Epithelial cell of alveolus of lung (primary cell): ENCODE measurements around the gene MLPH. TPM values are rescaled to one million over a fixed set of nuclear protein-coding genes. Genes with fewer than 3 reads are reported as not detected.

Source experiments
- total RNA-seq: library from RNA; depleted of rRNA; stranded (reverse); fragments of >200 nt; gene quantifications from 2 replicates; pipeline ENCODE4 v1.2.1, GENCODE V29; 2015

MLPH gene, protein sequence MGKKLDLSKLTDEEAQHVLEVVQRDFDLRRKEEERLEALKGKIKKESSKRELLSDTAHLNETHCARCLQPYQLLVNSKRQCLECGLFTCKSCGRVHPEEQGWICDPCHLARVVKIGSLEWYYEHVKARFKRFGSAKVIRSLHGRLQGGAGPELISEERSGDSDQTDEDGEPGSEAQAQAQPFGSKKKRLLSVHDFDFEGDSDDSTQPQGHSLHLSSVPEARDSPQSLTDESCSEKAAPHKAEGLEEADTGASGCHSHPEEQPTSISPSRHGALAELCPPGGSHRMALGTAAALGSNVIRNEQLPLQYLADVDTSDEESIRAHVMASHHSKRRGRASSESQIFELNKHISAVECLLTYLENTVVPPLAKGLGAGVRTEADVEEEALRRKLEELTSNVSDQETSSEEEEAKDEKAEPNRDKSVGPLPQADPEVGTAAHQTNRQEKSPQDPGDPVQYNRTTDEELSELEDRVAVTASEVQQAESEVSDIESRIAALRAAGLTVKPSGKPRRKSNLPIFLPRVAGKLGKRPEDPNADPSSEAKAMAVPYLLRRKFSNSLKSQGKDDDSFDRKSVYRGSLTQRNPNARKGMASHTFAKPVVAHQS
- 9.6 and 47.4 TPM in 2 replicates for total RNA-seq

DNA sequence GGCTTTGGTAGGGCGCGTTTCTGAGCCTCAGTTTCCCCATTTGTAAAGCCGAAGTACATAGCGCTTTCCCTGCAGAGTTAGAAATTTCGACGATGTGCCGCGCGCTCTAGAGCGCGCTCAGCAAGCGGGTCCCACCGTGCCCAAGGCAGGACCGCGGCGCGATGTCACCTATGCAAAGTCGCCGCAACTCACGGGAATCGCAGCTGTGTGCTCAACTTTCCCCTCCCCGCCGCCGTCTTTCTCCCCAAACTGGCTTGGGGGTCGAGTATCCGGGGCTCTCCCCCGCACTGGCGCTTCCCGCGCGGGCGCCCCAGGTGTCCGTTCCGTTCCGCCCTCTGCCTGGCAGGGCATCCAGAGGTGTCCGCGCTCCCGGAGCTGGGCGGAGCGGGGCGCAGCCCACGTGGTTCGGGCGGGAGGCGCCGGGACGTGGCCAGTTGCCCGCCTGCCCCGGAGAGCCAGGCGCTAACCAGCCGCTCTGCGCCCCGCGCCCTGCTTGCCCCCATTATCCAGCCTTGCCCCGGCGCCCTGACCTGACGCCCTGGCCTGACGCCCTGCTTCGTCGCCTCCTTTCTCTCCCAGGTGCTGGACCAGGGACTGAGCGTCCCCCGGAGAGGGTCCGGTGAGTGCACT, at the start of gene MLPH:
Gene MLPH, plus strand, starts transcription at position 433 of the 630 bp plus-strand sequence. CDS start 6,176 bp downstream, outside the sequence.

DNA sequence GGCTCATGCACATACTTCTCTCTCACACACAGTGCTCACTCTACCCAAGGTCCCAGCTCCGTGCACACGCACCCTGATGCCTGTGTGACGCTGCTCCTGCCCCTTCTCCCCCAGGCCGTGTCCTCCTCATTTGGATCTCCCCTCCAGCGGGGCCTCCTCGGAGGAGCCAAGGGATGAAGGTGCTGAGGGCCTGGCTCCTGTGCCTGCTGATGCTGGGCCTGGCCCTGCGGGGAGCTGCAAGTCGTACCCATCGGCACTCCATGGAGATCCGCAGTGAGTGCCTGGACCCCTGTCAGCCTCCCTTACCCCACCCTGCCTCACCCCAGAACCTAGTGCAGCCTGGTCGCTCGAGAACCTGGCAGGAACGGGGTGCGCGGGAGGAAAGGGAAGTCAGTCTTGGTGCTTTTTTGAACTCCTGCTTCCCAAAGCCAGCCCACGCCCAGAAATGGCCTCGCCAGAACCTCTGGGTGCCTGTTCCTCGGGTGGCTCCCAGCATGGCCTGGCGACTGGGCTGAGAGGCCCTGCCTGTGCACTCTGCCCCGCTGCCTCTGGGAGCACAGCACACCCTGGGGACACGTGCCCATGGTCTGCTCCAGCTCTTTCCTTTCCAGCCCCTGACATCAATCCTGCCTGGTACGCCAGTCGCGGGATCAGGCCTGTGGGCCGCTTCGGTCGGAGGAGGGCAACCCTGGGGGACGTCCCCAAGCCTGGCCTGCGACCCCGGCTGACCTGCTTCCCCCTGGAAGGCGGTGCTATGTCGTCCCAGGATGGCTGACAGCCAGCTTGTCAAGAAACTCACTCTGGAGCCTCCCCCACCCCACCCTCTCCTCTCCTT, 79.6 kb downstream of the MLPH start, which contains the start of gene PRLH:
Gene PRLH, plus strand, starts transcription at position 174 of the 835 bp plus-strand sequence. Its CDS starts 0 bp downstream, at position 174.

DNA sequence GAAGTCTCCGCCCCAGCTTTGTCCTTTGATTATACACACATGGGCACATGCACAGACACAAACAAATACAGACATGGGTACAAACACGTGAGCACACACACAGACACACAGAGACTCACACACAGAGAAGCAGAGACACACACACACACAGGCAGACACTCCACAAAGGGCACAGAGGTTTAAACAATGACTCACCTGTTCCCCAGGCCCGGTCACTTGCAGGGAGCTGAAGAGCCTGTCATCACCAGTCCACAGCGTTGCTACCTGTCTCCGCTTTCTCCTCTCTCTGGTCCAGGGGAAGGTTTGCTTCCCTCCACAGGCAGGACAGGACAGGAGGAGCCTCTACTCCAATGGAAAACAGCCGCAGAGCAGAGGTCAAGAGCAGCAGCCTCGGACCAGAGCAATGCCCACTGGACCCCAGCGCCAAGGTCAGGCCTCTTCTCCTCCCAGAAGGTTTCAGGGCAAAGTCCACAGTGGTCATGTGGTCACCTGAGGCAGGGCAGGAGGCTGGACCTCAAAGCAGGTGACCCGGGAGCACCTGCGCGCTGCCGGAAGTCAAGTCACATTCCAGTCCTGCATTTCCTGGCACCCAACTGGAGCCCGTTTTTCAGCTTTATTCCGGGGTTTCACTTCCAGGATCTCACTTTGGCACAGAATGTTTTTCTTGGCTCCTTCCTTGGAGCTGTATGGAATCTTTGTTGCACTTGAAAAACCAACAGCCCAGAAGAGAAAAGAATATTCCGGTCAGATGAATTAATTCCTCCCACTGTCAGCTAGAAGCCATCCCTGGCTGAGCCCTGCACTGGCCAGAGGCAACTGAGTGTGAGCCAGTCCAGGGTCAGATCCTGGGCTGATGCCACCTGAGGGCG, 103.5 kb downstream of the MLPH start, which contains the start of gene RAB17:
Gene RAB17, minus strand, starts transcription at position 463 of the 869 bp plus-strand sequence. CDS start 4,580 bp downstream, outside the sequence.

Other genes starting within 250 kb of the MLPH start
- gene COL6A3, start 73.1 kb upstream of the MLPH start, total RNA-seq, result 1,213 and 2,045 TPM in 2 replicates
- not detected in 2 replicates for gene PRLH, start 79.3 kb downstream of the MLPH start, total RNA-seq
- not detected in 2 replicates for gene RAB17, start 103.5 kb downstream of the MLPH start, total RNA-seq
- 18.6 and 35.4 TPM in 2 replicates for gene LRRFIP1, start 140.3 kb downstream of the MLPH start, total RNA-seq